Stimulated activated CD4-positive, alpha-beta T cell treated with anti-CD3 and anti-CD28 coated beads, Interleukin-4, amount 100 ng/mL, for 1 hour (primary cell): ENCODE data around the gene CTDP1.

ENCODE experiments used
- DNase-seq: peaks from one replicate; pipeline ENCODE4 v3.0.0-alpha.2; 2020

The CTDP1 gene

GRCh38 chr18:79679552-79680099 lies at the start of gene CTDP1:
Gene CTDP1, plus strand, starts transcription at chr18:79679803. Its CDS starts 145 bp downstream, at chr18:79679948.
- DNase-seq = peak; percentile 88

- DNase-seq = no peak
Measured at GRCh38 chr18:79630281-79631095, 49.1 kb upstream of the CTDP1 start.

GRCh38 chr18:79631096-79631507 lies 48.5 kb upstream of the CTDP1 start:
- DNase-seq = no peak

GRCh38 chr18:79631761-79632446 lies 47.7 kb upstream of the CTDP1 start:
- no peak for DNase-seq

GRCh38 chr18:79632765-79633164 lies 46.8 kb upstream of the CTDP1 start:
- no peak for DNase-seq

- DNase-seq = no peak
Measured at GRCh38 chr18:79634186-79634585, 45.4 kb upstream of the CTDP1 start.

- no peak for DNase-seq
Measured at GRCh38 chr18:79634593-79635426, 44.8 kb upstream of the CTDP1 start.

GRCh38 chr18:79635427-79635726 lies 44.2 kb upstream of the CTDP1 start:
- DNase-seq = no peak

GRCh38 chr18:79637181-79637920 lies 42.3 kb upstream of the CTDP1 start:
- no peak for DNase-seq

GRCh38 chr18:79637921-79638909 lies 41.4 kb upstream of the CTDP1 start:
- no peak for DNase-seq

GRCh38 chr18:79639072-79639829 lies 40.4 kb upstream of the CTDP1 start:
- no peak for DNase-seq

- DNase-seq = no peak
Measured at GRCh38 chr18:79640064-79640672, 39.4 kb upstream of the CTDP1 start.

- DNase-seq = no peak
Measured at GRCh38 chr18:79640875-79641274, 38.7 kb upstream of the CTDP1 start.

- DNase-seq = no peak
Measured at GRCh38 chr18:79641722-79642497, 37.7 kb upstream of the CTDP1 start.

GRCh38 chr18:79642626-79643025 lies 37.0 kb upstream of the CTDP1 start:
- no peak for DNase-seq

GRCh38 chr18:79643054-79643984 lies 36.3 kb upstream of the CTDP1 start:
- DNase-seq = no peak

GRCh38 chr18:79644006-79644665 lies 35.5 kb upstream of the CTDP1 start:
- peak; percentile 66 for DNase-seq
